GM23338 (cell line): Measurements from ENCODE around the gene GLB1L3. TPM values are rescaled to one million over a fixed set of nuclear protein-coding genes. Genes with fewer than 3 reads are reported as not detected.

Experiments
- ATAC-seq: fragments of 200-7000 bp; cut with Tn5 transposase; 3 replicates; pipeline ENCODE4 v1.9.1; 2020
- DNase-seq: peaks from one replicate; pipeline ENCODE4 v3.0.0-alpha.2; 2015; ENCODE audit warnings: low spot score
- H2AFZ ChIP-seq: fragments of 200-600 bp; sonication (generic); 2 replicates; pipeline ENCODE4 v1.8.0; 2016; ENCODE audit warnings: antibody characterized with exemption, mild to moderate bottlenecking, moderate library complexity
- H3F3A ChIP-seq: fragments of 200-600 bp; sonication (generic); replicated peaks from 2 replicates; pipeline ENCODE4 v1.8.0; 2017; ENCODE audit warnings: antibody characterized with exemption, mixed run types, low read depth
- H3K27ac ChIP-seq: fragments of 200-600 bp; sonication (generic); 2 replicates; pipeline ENCODE4 v1.6.1; 2016; ENCODE audit warnings: low read depth
- H3K27me3 ChIP-seq: fragments of 200-600 bp; sonication (generic); 2 replicates; pipeline ENCODE4 v1.8.0; 2016; ENCODE audit warnings: mild to moderate bottlenecking, mixed run types, moderate library complexity; ENCODE audit not compliant: insufficient read depth
- H3K36me3 ChIP-seq: fragments of 200-600 bp; sonication (generic); 2 replicates; pipeline ENCODE4 v1.8.0; 2016; ENCODE audit warnings: mild to moderate bottlenecking; ENCODE audit not compliant: insufficient read depth
- H3K4me1 ChIP-seq: fragments of 200-600 bp; sonication (generic); 2 replicates; pipeline ENCODE4 v1.8.0; 2016; ENCODE audit warnings: mild to moderate bottlenecking, moderate library complexity; ENCODE audit not compliant: insufficient read depth
- H3K4me2 ChIP-seq: fragments of 200-600 bp; sonication (generic); 2 replicates; pipeline ENCODE4 v1.7.1; 2017; ENCODE audit warnings: mixed run types
- H3K4me3 ChIP-seq: fragments of 200-600 bp; sonication (generic); 2 replicates; pipeline ENCODE4 v1.6.1; 2016; ENCODE audit warnings: mixed run types
- H3K79me2 ChIP-seq: fragments of 200-600 bp; sonication (generic); replicated peaks from 2 replicates; pipeline ENCODE4 v1.8.0; 2017; ENCODE audit warnings: mild to moderate bottlenecking; ENCODE audit not compliant: insufficient read depth
- H3K9me2 ChIP-seq: fragments of 200-600 bp; sonication (generic); 2 replicates; pipeline ENCODE4 v1.8.0; 2017; ENCODE audit not compliant: insufficient read depth
- H4K20me1 ChIP-seq: fragments of 200-600 bp; sonication (generic); replicated peaks from 2 replicates; pipeline ENCODE4 v1.8.0; 2017; ENCODE audit warnings: mild to moderate bottlenecking; ENCODE audit not compliant: insufficient read depth
- H3K27ac Mint-ChIP-seq: 2 replicates; pipeline ENCODE4 v1.8.0; 2020; ENCODE audit warnings: inconsistent platforms, mild to moderate bottlenecking, moderate library complexity, mixed read lengths
- H3K27me3 Mint-ChIP-seq: 3 replicates; pipeline ENCODE4 v1.8.0; 2022; ENCODE audit warnings: low read depth, mild to moderate bottlenecking, moderate library complexity, mixed read lengths, inconsistent platforms; ENCODE audit not compliant: insufficient read depth, poor library complexity
- H3K36me3 Mint-ChIP-seq: 3 replicates; pipeline ENCODE4 v1.8.0; 2021; ENCODE audit warnings: low read depth, mild to moderate bottlenecking, inconsistent platforms, moderate library complexity, mixed read lengths
- H3K4me1 Mint-ChIP-seq: 3 replicates; pipeline ENCODE4 v1.8.0; 2020; ENCODE audit warnings: mild to moderate bottlenecking, inconsistent platforms, mixed read lengths
- H3K4me3 Mint-ChIP-seq: 3 replicates; pipeline ENCODE4 v1.8.0; 2021; ENCODE audit warnings: moderate library complexity, mild to moderate bottlenecking, inconsistent platforms, mixed read lengths
- H3K9me3 Mint-ChIP-seq: 3 replicates; pipeline ENCODE4 v1.8.0; 2020; ENCODE audit warnings: moderate library complexity, mild to moderate bottlenecking, inconsistent platforms, mixed read lengths
- CREB1 ChIP-seq: fragments of 250-450 bp; sonication (Bioruptor Pico); IDR thresholded peaks from 2 replicates; pipeline ENCODE4 v1.5.0; 2020; ENCODE audit warnings: low read depth, mild to moderate bottlenecking, moderate library complexity
- ETS1 ChIP-seq: IDR thresholded peaks from 2 replicates; pipeline ENCODE4 v1.6.1; 2016; ENCODE audit warnings: antibody characterized with exemption
- EZH2phosphoT487 ChIP-seq: fragments of 200-600 bp; sonication (generic); IDR thresholded peaks from one replicate; pipeline ENCODE4 v1.8.1; 2018; ENCODE audit warnings: antibody characterized with exemption; ENCODE audit not compliant: unreplicated experiment
- NANOG ChIP-seq: IDR thresholded peaks from 2 replicates; pipeline ENCODE4 v1.6.1; 2016; ENCODE audit warnings: antibody characterized with exemption, borderline replicate concordance
- POLR2AphosphoS5 ChIP-seq: IDR thresholded peaks from 2 replicates; pipeline ENCODE4 v1.6.1; 2016; ENCODE audit warnings: antibody characterized with exemption, low read depth
- STAT1 ChIP-seq: IDR thresholded peaks from one replicate; pipeline ENCODE4 v1.6.1; 2016; ENCODE audit warnings: antibody characterized with exemption; ENCODE audit not compliant: unreplicated experiment
- polyA plus RNA-seq: library from polyadenylated mRNA; unstranded; fragments of >200 nt; fragmentation: Nextera tagmentation; extraction: Ambion mirVana; gene quantifications from 2 replicates; pipeline ENCODE4 v1.2.1, GENCODE V29; 2016
- total RNA-seq: library from RNA; depleted of rRNA; stranded (reverse); fragments of >200 nt; shearing (Covaris generic); gene quantifications from 2 replicates; pipeline ENCODE4 v1.2.3, GENCODE V29; 2014
- TF ChIP-seq, protein P1 (sequence below): fragments of 250-450 bp; sonication (Bioruptor Pico); IDR thresholded peaks from 2 replicates; pipeline ENCODE4 v1.5.0; 2020; ENCODE audit warnings: mild to moderate bottlenecking, moderate library complexity
- TF ChIP-seq, protein P2 (sequence below): IDR thresholded peaks from one replicate; pipeline ENCODE4 v1.6.1; 2018; ENCODE audit warnings: antibody characterized with exemption; ENCODE audit not compliant: unreplicated experiment

Gene GLB1L3
- total and polyA plus RNA-seq, 2 experiments from 2014 or later: 28.8 to 33.1 TPM

DNA sequence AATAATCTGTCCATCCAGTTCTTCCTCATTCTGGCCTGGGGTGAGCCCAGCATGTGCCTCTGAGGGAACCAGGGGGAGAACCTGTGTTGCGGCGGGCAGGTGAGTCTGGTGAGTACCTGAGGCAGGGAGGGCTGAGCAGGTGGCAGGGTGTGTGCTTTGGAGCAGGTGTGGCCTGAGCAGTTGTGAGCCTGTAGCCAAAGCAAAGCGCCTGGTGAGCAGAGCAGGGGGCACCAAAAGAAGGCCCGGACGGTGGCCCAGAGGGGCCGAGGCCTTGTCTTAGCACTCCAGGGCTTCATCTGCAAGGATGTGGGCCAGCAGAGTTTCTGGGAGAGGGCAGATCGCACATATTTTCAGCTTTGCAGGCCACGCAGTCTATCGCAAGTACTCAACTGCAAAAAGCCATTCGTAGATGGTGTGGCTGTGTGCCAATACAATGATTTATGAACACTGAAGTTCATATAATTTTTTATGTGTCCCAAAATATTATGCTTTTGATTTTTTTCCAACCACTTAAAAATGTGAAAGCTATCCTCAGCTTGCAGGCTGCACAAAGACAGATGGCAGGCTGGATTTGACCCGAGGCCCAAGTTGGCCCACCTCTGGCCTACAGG is 64.3 kb downstream of the GLB1L3 start (continued):
- TF ChIP-seq, protein P1, sequence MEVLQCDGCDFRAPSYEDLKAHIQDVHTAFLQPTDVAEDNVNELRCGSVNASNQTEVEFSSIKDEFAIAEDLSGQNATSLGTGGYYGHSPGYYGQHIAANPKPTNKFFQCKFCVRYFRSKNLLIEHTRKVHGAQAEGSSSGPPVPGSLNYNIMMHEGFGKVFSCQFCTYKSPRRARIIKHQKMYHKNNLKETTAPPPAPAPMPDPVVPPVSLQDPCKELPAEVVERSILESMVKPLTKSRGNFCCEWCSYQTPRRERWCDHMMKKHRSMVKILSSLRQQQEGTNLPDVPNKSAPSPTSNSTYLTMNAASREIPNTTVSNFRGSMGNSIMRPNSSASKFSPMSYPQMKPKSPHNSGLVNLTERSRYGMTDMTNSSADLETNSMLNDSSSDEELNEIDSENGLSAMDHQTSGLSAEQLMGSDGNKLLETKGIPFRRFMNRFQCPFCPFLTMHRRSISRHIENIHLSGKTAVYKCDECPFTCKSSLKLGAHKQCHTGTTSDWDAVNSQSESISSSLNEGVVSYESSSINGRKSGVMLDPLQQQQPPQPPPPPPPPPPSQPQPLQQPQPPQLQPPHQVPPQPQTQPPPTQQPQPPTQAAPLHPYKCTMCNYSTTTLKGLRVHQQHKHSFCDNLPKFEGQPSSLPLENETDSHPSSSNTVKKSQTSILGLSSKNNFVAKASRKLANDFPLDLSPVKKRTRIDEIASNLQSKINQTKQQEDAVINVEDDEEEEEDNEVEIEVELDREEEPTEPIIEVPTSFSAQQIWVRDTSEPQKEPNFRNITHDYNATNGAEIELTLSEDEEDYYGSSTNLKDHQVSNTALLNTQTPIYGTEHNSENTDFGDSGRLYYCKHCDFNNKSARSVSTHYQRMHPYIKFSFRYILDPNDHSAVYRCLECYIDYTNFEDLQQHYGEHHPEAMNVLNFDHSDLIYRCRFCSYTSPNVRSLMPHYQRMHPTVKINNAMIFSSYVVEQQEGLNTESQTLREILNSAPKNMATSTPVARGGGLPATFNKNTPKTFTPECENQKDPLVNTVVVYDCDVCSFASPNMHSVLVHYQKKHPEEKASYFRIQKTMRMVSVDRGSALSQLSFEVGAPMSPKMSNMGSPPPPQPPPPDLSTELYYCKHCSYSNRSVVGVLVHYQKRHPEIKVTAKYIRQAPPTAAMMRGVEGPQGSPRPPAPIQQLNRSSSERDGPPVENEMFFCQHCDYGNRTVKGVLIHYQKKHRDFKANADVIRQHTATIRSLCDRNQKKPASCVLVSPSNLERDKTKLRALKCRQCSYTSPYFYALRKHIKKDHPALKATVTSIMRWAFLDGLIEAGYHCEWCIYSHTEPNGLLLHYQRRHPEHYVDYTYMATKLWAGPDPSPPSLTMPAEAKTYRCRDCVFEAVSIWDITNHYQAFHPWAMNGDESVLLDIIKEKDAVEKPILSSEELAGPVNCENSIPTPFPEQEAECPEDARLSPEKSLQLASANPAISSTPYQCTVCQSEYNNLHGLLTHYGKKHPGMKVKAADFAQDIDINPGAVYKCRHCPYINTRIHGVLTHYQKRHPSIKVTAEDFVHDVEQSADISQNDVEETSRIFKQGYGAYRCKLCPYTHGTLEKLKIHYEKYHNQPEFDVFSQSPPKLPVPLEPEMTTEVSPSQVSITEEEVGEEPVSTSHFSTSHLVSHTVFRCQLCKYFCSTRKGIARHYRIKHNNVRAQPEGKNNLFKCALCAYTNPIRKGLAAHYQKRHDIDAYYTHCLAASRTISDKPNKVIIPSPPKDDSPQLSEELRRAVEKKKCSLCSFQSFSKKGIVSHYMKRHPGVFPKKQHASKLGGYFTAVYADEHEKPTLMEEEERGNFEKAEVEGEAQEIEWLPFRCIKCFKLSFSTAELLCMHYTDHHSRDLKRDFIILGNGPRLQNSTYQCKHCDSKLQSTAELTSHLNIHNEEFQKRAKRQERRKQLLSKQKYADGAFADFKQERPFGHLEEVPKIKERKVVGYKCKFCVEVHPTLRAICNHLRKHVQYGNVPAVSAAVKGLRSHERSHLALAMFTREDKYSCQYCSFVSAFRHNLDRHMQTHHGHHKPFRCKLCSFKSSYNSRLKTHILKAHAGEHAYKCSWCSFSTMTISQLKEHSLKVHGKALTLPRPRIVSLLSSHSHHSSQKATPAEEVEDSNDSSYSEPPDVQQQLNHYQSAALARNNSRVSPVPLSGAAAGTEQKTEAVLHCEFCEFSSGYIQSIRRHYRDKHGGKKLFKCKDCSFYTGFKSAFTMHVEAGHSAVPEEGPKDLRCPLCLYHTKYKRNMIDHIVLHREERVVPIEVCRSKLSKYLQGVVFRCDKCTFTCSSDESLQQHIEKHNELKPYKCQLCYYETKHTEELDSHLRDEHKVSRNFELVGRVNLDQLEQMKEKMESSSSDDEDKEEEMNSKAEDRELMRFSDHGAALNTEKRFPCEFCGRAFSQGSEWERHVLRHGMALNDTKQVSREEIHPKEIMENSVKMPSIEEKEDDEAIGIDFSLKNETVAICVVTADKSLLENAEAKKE: no peak
- no peak for TF ChIP-seq STAT1

DNA sequence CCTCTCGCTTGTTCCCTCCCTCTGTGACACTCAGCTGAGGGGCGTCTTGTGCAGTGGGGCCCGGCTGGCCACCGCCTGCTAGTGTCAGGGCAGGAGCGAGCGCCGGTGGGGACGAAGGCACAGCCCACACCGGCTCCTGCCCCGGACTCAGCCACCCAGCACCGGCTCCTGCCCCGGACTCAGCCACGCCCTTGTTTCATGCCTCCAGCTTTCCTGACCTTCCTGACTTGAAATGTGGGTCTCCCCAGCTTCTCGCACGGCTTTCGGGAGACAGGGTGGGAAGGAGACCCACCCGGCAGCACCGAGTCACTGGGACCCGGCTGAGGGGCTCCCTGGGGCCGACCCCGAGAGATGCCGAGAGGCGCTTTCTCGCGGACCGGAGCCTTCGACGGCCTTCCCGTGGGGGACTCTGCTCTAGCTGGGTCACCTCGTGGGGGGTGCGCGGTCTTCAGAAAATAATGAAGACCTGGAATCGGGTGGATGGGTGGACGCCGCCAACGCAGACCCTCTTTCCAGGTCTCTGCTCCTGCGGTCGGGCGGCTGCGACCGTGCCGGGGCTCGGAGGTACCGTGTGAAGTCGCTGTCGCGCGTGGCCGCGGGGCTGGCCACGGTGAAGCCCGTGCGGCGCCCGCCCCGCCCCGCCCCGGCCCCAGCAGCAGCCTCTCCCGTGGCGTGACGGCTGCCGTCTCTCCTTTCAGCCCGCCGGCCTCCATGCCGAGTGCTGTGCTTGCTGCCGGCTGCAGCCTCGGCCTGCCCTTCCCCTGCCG is 65.8 kb downstream of the GLB1L3 start:
- Histone ChIP-seq H3K27ac (no peak overlapping the region), H3K27me3 (no peaks in the 10 kb centered on the region), H3K79me2 (no peaks in the 10 kb centered on the region), H3F3A (no peaks in the 10 kb centered on the region), H3K4me2 (no peak overlapping the region), H3K4me3 (no peak overlapping the region), H3K9me2 (no peaks in the 10 kb centered on the region), H2AFZ (no peak overlapping the region), H3K4me1 (no peaks in the 10 kb centered on the region), H3K36me3 (no peaks in the 10 kb centered on the region), H4K20me1 (no peaks in the 10 kb centered on the region)
- Mint-ChIP-seq H3K27me3 (peaks cover 5% of the 10 kb centered on the region), H3K4me1 (no peaks in the 10 kb centered on the region; the same call in 2 of the 3 replicates), H3K4me3 (no peak overlapping the region), H3K9me3 (no peaks in the 10 kb centered on the region), H3K36me3 (no peaks in the 10 kb centered on the region), H3K27ac (no peak overlapping the region)
- DNase-seq (no peak), ATAC-seq (peak; percentile 57)
- no peak for TF ChIP-seq NANOG
- no peak for TF ChIP-seq ETS1
- TF ChIP-seq, protein P2, sequence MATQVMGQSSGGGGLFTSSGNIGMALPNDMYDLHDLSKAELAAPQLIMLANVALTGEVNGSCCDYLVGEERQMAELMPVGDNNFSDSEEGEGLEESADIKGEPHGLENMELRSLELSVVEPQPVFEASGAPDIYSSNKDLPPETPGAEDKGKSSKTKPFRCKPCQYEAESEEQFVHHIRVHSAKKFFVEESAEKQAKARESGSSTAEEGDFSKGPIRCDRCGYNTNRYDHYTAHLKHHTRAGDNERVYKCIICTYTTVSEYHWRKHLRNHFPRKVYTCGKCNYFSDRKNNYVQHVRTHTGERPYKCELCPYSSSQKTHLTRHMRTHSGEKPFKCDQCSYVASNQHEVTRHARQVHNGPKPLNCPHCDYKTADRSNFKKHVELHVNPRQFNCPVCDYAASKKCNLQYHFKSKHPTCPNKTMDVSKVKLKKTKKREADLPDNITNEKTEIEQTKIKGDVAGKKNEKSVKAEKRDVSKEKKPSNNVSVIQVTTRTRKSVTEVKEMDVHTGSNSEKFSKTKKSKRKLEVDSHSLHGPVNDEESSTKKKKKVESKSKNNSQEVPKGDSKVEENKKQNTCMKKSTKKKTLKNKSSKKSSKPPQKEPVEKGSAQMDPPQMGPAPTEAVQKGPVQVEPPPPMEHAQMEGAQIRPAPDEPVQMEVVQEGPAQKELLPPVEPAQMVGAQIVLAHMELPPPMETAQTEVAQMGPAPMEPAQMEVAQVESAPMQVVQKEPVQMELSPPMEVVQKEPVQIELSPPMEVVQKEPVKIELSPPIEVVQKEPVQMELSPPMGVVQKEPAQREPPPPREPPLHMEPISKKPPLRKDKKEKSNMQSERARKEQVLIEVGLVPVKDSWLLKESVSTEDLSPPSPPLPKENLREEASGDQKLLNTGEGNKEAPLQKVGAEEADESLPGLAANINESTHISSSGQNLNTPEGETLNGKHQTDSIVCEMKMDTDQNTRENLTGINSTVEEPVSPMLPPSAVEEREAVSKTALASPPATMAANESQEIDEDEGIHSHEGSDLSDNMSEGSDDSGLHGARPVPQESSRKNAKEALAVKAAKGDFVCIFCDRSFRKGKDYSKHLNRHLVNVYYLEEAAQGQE: no peak
- TF ChIP-seq CREB1 (CRISPR knock-in tag): no peak
- no peak for TF ChIP-seq POLR2AphosphoS5
- no peak for TF ChIP-seq EZH2phosphoT487
